ENCODE measurements around the gene MMP23B. TPM values are rescaled to one million over a fixed set of nuclear protein-coding genes. Genes with fewer than 3 reads are reported as not detected.

MMP23B gene
- total RNA-seq, 4 donors from 2014 or later = 5.5 to 27.2 (median 9.4) TPM

GRCh38 chr1:1626207-1627141 lies 5.5 kb upstream of the MMP23B start:
- peaks cover 0 to 32% (median 9%) of the 10 kb centered on the region in 3 donors for H3K4me1 ChIP-seq
- H3K9me3 ChIP-seq = no peaks in the 10 kb centered on the region
- no peak overlapping the region for H3K4me3 ChIP-seq
- no peak overlapping the region for H3K27ac ChIP-seq
- H3K36me3 ChIP-seq = peaks cover 0 to 70% of the 10 kb centered on the region in 2 donors
- ATAC-seq = no peak
- TF ChIP-seq EP300 (IDR thresholded peaks at IDR 0.05) (no peak), POLR2A (IDR thresholded peaks at IDR 0.05) (no peak)
- H3K27me3 ChIP-seq = peaks cover 32% of the 10 kb centered on the region
- 100% methylated on average over 1 of the region's 48 CpGs; no CpG with 5 or more reads in 1 of the 2 donors for WGBS, 2 donors (ENCODE audit: low coverage in 1 of 2)

- Histone ChIP-seq H3K4me1 (peaks cover 0 to 32% (median 9%) of the 10 kb centered on the region in 3 donors), H3K9me3 (no peaks in the 10 kb centered on the region), H3K36me3 (peaks cover 0 to 70% of the 10 kb centered on the region in 2 donors), H3K27me3 (peaks cover 41% of the 10 kb centered on the region), H3K27ac (no peak overlapping the region), H3K4me3 (no peak overlapping the region)
- WGBS, 2 donors (ENCODE audit: low coverage in 1 of 2) = no CpG with 5 or more reads among the region's 37 CpGs
- ATAC-seq = no peak
- TF ChIP-seq CTCF (IDR thresholded peaks at IDR 0.05) = no peak
These were observed 4.6 kb upstream of the MMP23B start for GRCh38 chr1:1627261-1627828.

- TF ChIP-seq POLR2A (IDR thresholded peaks at IDR 0.05) (no peak), POLR2AphosphoS5 (IDR thresholded peaks at IDR 0.05) (no peak), EP300 (IDR thresholded peaks at IDR 0.05) (no peak), CTCF (IDR thresholded peaks at IDR 0.05) (no peak)
These were observed 3.9 kb upstream of the MMP23B start for GRCh38 chr1:1627829-1628753.

GRCh38 chr1:1628754-1629429 lies 3.1 kb upstream of the MMP23B start:
- H3K27me3 ChIP-seq = peaks cover 41% of the 10 kb centered on the region
- H3K9me3 ChIP-seq = no peaks in the 10 kb centered on the region
- no peak for TF ChIP-seq POLR2AphosphoS5 (IDR thresholded peaks at IDR 0.05)
- no peak for TF ChIP-seq POLR2A (IDR thresholded peaks at IDR 0.05)
- no peak for TF ChIP-seq CTCF (IDR thresholded peaks at IDR 0.05)
- TF ChIP-seq EP300 (IDR thresholded peaks at IDR 0.05) = no peak
- peaks cover 0 to 66% of the 10 kb centered on the region in 2 donors for H3K36me3 ChIP-seq
- ATAC-seq = no peak
- no CpG with 5 or more reads among the region's 53 CpGs for WGBS, 2 donors (ENCODE audit: low coverage in 1 of 2)
- H3K4me1 ChIP-seq = peaks cover 0 to 27% (median 9%) of the 10 kb centered on the region in 3 donors
- no peak overlapping the region for H3K27ac ChIP-seq
- peak overlapping the region in 1 of 2 donors; percentile 0 for H3K4me3 ChIP-seq

More at GRCh38 chr1:1627829-1628753, 3.9 kb upstream of the MMP23B start:
- no peak overlapping the region for H3K27ac ChIP-seq
- H3K36me3 ChIP-seq = peaks cover 0 to 70% of the 10 kb centered on the region in 2 donors
- WGBS, 2 donors (ENCODE audit: low coverage in 1 of 2) = no CpG with 5 or more reads among the region's 53 CpGs
- no peaks in the 10 kb centered on the region for H3K9me3 ChIP-seq
- peaks cover 41% of the 10 kb centered on the region for H3K27me3 ChIP-seq
- H3K4me3 ChIP-seq = no peak overlapping the region
- H3K4me1 ChIP-seq = peaks cover 0 to 27% (median 9%) of the 10 kb centered on the region in 3 donors
- no peak for ATAC-seq

Measured in gastroesophageal sphincter (tissue), 4 donors.